ENCODE results near the gene BAG5. TPM values are rescaled to one million over a fixed set of nuclear protein-coding genes. Genes with fewer than 3 reads are reported as not detected.

The BAG5 gene
- total RNA-seq, 1 donor from 2014 or later, result 29.8 TPM

GRCh38 chr14:103584326-103584915 lies 22.0 kb upstream of the BAG5 start:
- DNase-seq (no peak), ATAC-seq (no peak)
- no peak for TF ChIP-seq CTCF (IDR thresholded peaks at IDR 0.05)
- no peak overlapping the region for H3K27ac ChIP-seq
- intact Hi-C loops (cut with DNase I), result no loop called here
- peaks cover 39% of the 10 kb centered on the region for H3K36me3 ChIP-seq
- no peaks in the 10 kb centered on the region for H3K27me3 ChIP-seq (ENCODE audit: low read depth)
- no peak overlapping the region for H3K4me3 ChIP-seq
- no peaks in the 10 kb centered on the region for H3K4me1 ChIP-seq
- no peaks in the 10 kb centered on the region for H3K9me3 ChIP-seq

- DNase-seq, result no peak
- ATAC-seq, result peak in 1 of 2 donors; percentile 30
- Histone ChIP-seq H3K36me3 (peaks cover 30% of the 10 kb centered on the region), H3K27ac (no peak overlapping the region), H3K9me3 (no peaks in the 10 kb centered on the region), H3K4me1 (peaks cover 6% of the 10 kb centered on the region), H3K4me3 (no peak overlapping the region), H3K27me3 (ENCODE audit: low read depth) (no peaks in the 10 kb centered on the region)
- intact Hi-C loops (cut with DNase I), result no loop called here
- TF ChIP-seq CTCF (IDR thresholded peaks at IDR 0.05), result no peak
These were observed 19.7 kb upstream of the BAG5 start for GRCh38 chr14:103581954-103582703.

GRCh38 chr14:103581206-103581605 lies 18.7 kb upstream of the BAG5 start:
- Histone ChIP-seq H3K36me3 (peaks cover 30% of the 10 kb centered on the region), H3K4me3 (no peak overlapping the region), H3K9me3 (no peaks in the 10 kb centered on the region), H3K27me3 (ENCODE audit: low read depth) (no peaks in the 10 kb centered on the region), H3K4me1 (peaks cover 15% of the 10 kb centered on the region), H3K27ac (no peak overlapping the region)
- no peak for TF ChIP-seq CTCF (IDR thresholded peaks at IDR 0.05)
- DNase-seq, result no peak
- intact Hi-C loops (cut with DNase I), result no loop called here
- ATAC-seq, result no peak

- Histone ChIP-seq H3K9me3 (no peaks in the 10 kb centered on the region), H3K27me3 (ENCODE audit: low read depth) (no peaks in the 10 kb centered on the region), H3K27ac (no peak overlapping the region), H3K4me1 (peaks cover 41% of the 10 kb centered on the region), H3K4me3 (no peak overlapping the region), H3K36me3 (peaks cover 50% of the 10 kb centered on the region)
- DNase-seq (no peak), ATAC-seq (no peak)
- intact Hi-C loops (cut with DNase I), result no loop called here
- TF ChIP-seq CTCF (IDR thresholded peaks at IDR 0.05), result no peak
These were observed 16.1 kb upstream of the BAG5 start for GRCh38 chr14:103578401-103579075.

GRCh38 chr14:103576371-103577024 lies 14.0 kb upstream of the BAG5 start:
- H3K4me1 ChIP-seq, result peaks cover 57% of the 10 kb centered on the region
- H3K36me3 ChIP-seq, result peaks cover 53% of the 10 kb centered on the region
- H3K9me3 ChIP-seq, result no peaks in the 10 kb centered on the region
- ATAC-seq (peak; percentile 96 to 97), DNase-seq (peak; percentile 95)
- peak overlapping the region; percentile 78 for H3K27ac ChIP-seq
- no peaks in the 10 kb centered on the region for H3K27me3 ChIP-seq (ENCODE audit: low read depth)
- peak overlapping the region; percentile 30 for H3K4me3 ChIP-seq
- intact Hi-C loops (cut with DNase I), result no loop called here
- TF ChIP-seq CTCF (IDR thresholded peaks at IDR 0.05), result no peak

Measured in lower lobe of right lung (tissue), 2 donors.